K562 (cell line): ENCODE measurements around the gene USP48. TPM values are rescaled to one million over a fixed set of nuclear protein-coding genes. Genes with fewer than 3 reads are reported as not detected.

Source experiments
- ATF3 ChIP-seq, 2 experiments: fragments of 450-650 bp in 1 of 2; sonication (generic) in 1 of 2; formaldehyde crosslinking in 1 of 2; IDR thresholded peaks in 1 of 2; conservative IDR thresholded peaks in 1 of 2; 2 replicates each; pipeline versions ENCODE4 v1.6.1 to v1.8.1; 2016 to 2023; ENCODE audit warnings: mild to moderate bottlenecking in 2 of 2, moderate library complexity in 2 of 2, inconsistent platforms in 1 of 2, missing genetic modification reagents in 1 of 2
- BRCA1 ChIP-seq, 2 experiments: fragments of 450-650 bp in 1 of 2; sonication (generic) in 1 of 2; formaldehyde crosslinking in 1 of 2; IDR thresholded peaks; 2 replicates each; pipeline versions ENCODE4 v1.5.0 to v1.6.1; 2017 to 2020; ENCODE audit warnings: mild to moderate bottlenecking in 1 of 2, missing genetic modification reagents in 1 of 2
- BRD4 ChIP-seq: fragments of 200-600 bp; sonication (generic); IDR thresholded peaks from 2 replicates; pipeline ENCODE4 v1.6.1; 2017; ENCODE audit warnings: inconsistent platforms
- EHMT2 ChIP-seq: fragments of 450-650 bp; IDR thresholded peaks from 2 replicates; pipeline ENCODE4 v1.6.1; 2018; ENCODE audit warnings: antibody characterized with exemption
- ELF4 ChIP-seq: fragments of 450-650 bp; formaldehyde crosslinking; IDR thresholded peaks from 2 replicates; pipeline ENCODE4 v1.4.0; 2022; ENCODE audit warnings: missing genetic modification characterization
- ERF ChIP-seq: fragments of 450-650 bp; formaldehyde crosslinking; IDR thresholded peaks from 2 replicates; pipeline ENCODE4 v1.4.0; 2020; ENCODE audit warnings: mild to moderate bottlenecking, mixed read lengths
- ETV1 ChIP-seq: fragments of 450-650 bp; conservative IDR thresholded peaks from 2 replicates; pipeline ENCODE4 v1.6.1; 2016; ENCODE audit warnings: missing genetic modification characterization, control low read depth, low read depth, missing compliant biosample characterization
- KLF10 ChIP-seq: fragments of 250-450 bp; sonication (Bioruptor Pico); IDR thresholded peaks from 2 replicates; pipeline ENCODE4 v1.6.1; 2021; ENCODE audit warnings: matching md5 sums
- MECOM ChIP-seq: fragments of 250-450 bp; sonication (Bioruptor Pico); IDR thresholded peaks from 2 replicates; pipeline ENCODE4 v1.8.0; 2022; ENCODE audit warnings: inconsistent platforms
- PATZ1 ChIP-seq: fragments of 250-450 bp; sonication (Bioruptor Pico); IDR thresholded peaks from 2 replicates; pipeline ENCODE4 v1.5.0; 2020; ENCODE audit warnings: mild to moderate bottlenecking, borderline replicate concordance
- PHF21A ChIP-seq: fragments of 450-650 bp; IDR thresholded peaks from 2 replicates; pipeline ENCODE4 v1.6.1; 2017; ENCODE audit warnings: low read depth, borderline replicate concordance
- PHTF2 ChIP-seq: fragments of 250-450 bp; sonication (Bioruptor Pico); IDR thresholded peaks from 2 replicates; pipeline ENCODE4 v1.5.0; 2021; ENCODE audit warnings: mild to moderate bottlenecking
- XRCC4 ChIP-seq: IDR thresholded peaks from one replicate; pipeline ENCODE4 v1.6.1; 2011; ENCODE audit not compliant: insufficient read depth, insufficient read length; ENCODE audit errors: extremely low read depth
- ZBED1 ChIP-seq: IDR thresholded peaks from 2 replicates; pipeline ENCODE4 v1.6.1; 2014
- ZBTB1 ChIP-seq: sonication (generic); formaldehyde crosslinking; IDR thresholded peaks from 2 replicates; pipeline ENCODE4 v1.8.1; 2023; ENCODE audit warnings: missing genetic modification reagents, low read depth, mild to moderate bottlenecking, borderline replicate concordance
- ZFP36 ChIP-seq: fragments of 150-350 bp; IDR thresholded peaks from 2 replicates; pipeline ENCODE4 v1.6.1; 2018; ENCODE audit warnings: low read length, low read depth; ENCODE audit not compliant: partially characterized antibody
- ZNF197 ChIP-seq: fragments of 200-800 bp; sonication (Bioruptor generic); IDR thresholded peaks from 2 replicates; pipeline ENCODE4 v1.6.1; 2016; ENCODE audit warnings: low read depth, missing genetic modification characterization, missing compliant biosample characterization
- ZNF217 ChIP-seq: sonication (generic); formaldehyde crosslinking; IDR thresholded peaks from 2 replicates; pipeline ENCODE4 v1.8.0; 2022; ENCODE audit warnings: mild to moderate bottlenecking, missing genetic modification reagents
- ZNF589 ChIP-seq: fragments of 200-800 bp; sonication (Bioruptor generic); IDR thresholded peaks from 2 replicates; pipeline ENCODE4 v1.6.1; 2016; ENCODE audit warnings: low read depth, missing genetic modification characterization, missing compliant biosample characterization
- ZNF644 ChIP-seq: fragments of 200-800 bp; sonication (Bioruptor generic); IDR thresholded peaks from 2 replicates; pipeline ENCODE4 v1.6.1; 2016; ENCODE audit warnings: low read depth, missing genetic modification characterization, missing compliant biosample characterization
- polyA plus RNA-seq, 8 experiments: library from polyadenylated mRNA; depleted of rRNA in 4 of 8; stranded (reverse) in 5 of 8; unstranded in 3 of 8; fragments of >200 nt; fragmentation: Nextera tagmentation in 2 of 8; fragmentation: Illumina TruSeq in 1 of 8; extraction: Ambion mirVana in 2 of 8; extraction: Trizol in 1 of 8; gene quantifications; 2 replicates each; pipeline versions ENCODE4 v1.2.1 to v1.2.3, GENCODE V29; 2011 to 2014; ENCODE audit warnings: inconsistent platforms in 1 of 8, missing spikeins in 1 of 8
- total RNA-seq, 7 experiments: library from RNA; depleted of rRNA in 6 of 7; stranded (reverse); fragments of >200 nt in 6 of 7; fragmentation: Illumina TruSeq in 2 of 7; extraction: Trizol in 2 of 7; gene quantifications; 2 replicates each; pipeline versions ENCODE4 v1.2.1 to v1.2.3, GENCODE V29; 2011 to 2021; ENCODE audit warnings: low replicate concordance in 1 of 7
- TF ChIP-seq, protein P1 (sequence below): IDR thresholded peaks from 2 replicates; pipeline ENCODE4 v1.6.1; 2016; ENCODE audit warnings: missing genetic modification characterization, missing compliant biosample characterization

The USP48 gene
- total and polyA plus RNA-seq, 9 of the 15 experiments (the other 6 are each of a cell fraction or from before 2014, with no cell fraction given), result 23.3 to 123 (median 106) TPM

GRCh38 chr1:21783679-21784603 lies 992 bp upstream of the USP48 start (continued):
- TF ChIP-seq PATZ1 (no peak), ERF (peak; percentile 60; the same call in 1 of the 2 replicates), ZBTB1 (CRISPR knock-in tag) (no peak), BRD4 (peak; percentile 73; the same call in 1 of the 2 replicates), ZNF217 (CRISPR knock-in tag) (no peak), ZFP36 (no peak), ATF3 (IDR thresholded peaks at IDR 0.05) (no peak; the same call in 1 of the 2 replicates), ATF3 (CRISPR knock-in tag; conservative IDR thresholded peaks at IDR 0.05) (no peak; the same call in 1 of the 2 replicates), ZBED1 (no peak), ZNF644 (tag) (peak; percentile 96), ZNF589 (peak; percentile 91), EHMT2 (no peak), PHTF2 (CRISPR knock-in tag) (no peak), ELF4 (CRISPR knock-in tag) (peak; percentile 65; the same call in 1 of the 2 replicates), MECOM (CRISPR knock-in tag) (no peak), ZNF197 (CRISPR knock-in tag) (no peak; the same call in none of the 2 replicates), KLF10 (CRISPR knock-in tag) (no peak), BRCA1 (IDR thresholded peaks at IDR 0.05) (no peak), BRCA1 (CRISPR knock-in tag; IDR thresholded peaks at IDR 0.05) (no peak), PHF21A (no peak), XRCC4 (no peak), ETV1 (no peak; the same call in 1 of the 2 replicates)
- TF ChIP-seq, protein P1, sequence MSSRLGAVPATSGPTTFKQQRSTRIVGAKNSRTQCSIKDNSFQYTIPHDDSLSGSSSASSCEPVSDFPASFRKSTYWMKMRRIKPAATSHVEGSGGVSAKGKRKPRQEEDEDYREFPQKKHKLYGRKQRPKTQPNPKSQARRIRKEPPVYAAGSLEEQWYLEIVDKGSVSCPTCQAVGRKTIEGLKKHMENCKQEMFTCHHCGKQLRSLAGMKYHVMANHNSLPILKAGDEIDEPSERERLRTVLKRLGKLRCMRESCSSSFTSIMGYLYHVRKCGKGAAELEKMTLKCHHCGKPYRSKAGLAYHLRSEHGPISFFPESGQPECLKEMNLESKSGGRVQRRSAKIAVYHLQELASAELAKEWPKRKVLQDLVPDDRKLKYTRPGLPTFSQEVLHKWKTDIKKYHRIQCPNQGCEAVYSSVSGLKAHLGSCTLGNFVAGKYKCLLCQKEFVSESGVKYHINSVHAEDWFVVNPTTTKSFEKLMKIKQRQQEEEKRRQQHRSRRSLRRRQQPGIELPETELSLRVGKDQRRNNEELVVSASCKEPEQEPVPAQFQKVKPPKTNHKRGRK, result no peak
